ENCODE data around the gene MOB3A.

- TF ChIP-seq TCF3 (IDR thresholded peaks at IDR 0.05; ENCODE audit: borderline replicate concordance, insufficient read depth, low read depth, low read length) (no peak), USF2 (IDR thresholded peaks at IDR 0.05; ENCODE audit: borderline replicate concordance, low read depth, low read length) (no peak), KDM1A (IDR thresholded peaks at IDR 0.05; ENCODE audit: borderline replicate concordance) (no peak), MTA3 (IDR thresholded peaks at IDR 0.05; ENCODE audit: borderline replicate concordance, low read length) (no peak), NFYA (IDR thresholded peaks at IDR 0.05; ENCODE audit: borderline replicate concordance, low read depth, low read length) (no peak)
These were observed 32.3 kb downstream of the MOB3A start for GRCh38 chr19:2063824-2064223.

All from GM12878 (cell line).